Keratinocyte (primary cell): ENCODE data around the gene DTX3L. TPM values are rescaled to one million over a fixed set of nuclear protein-coding genes. Genes with fewer than 3 reads are reported as not detected.

Source experiments
- DNase-seq: peaks from one replicate; pipeline ENCODE4 v3.0.0-alpha.2; 2011; ENCODE audit warnings: low read depth, missing footprints, low spot score
- FAIRE-seq: peaks from 2 replicates; lab custom pipeline; 2011; peaks lifted over from hg19 to GRCh38; lab: Jason Lieb, UNC
- H2AFZ ChIP-seq: 2 replicates; pipeline ENCODE4 v1.6.0; 2012; ENCODE audit warnings: low read length, control low read depth, inconsistent platforms; ENCODE audit not compliant: control insufficient read depth
- H3K27ac ChIP-seq: 2 replicates; pipeline ENCODE4 v1.5.1; 2011; ENCODE audit warnings: low read length; ENCODE audit not compliant: control insufficient read depth, insufficient read depth
- H3K27me3 ChIP-seq: 3 replicates; pipeline ENCODE4 v1.6.0; 2011; ENCODE audit warnings: low read length; ENCODE audit not compliant: control insufficient read depth, insufficient read depth; ENCODE audit errors: extremely low read depth
- H3K36me3 ChIP-seq, 2 experiments: 2 replicates in 1 of 2; 3 replicates in 1 of 2; pipeline ENCODE4 v1.5.1; 2011; ENCODE audit warnings: low read length in 2 of 2, mild to moderate bottlenecking in 1 of 2; ENCODE audit not compliant: control insufficient read depth in 2 of 2, insufficient read depth in 2 of 2; ENCODE audit errors: extremely low read depth in 1 of 2
- H3K4me1 ChIP-seq: 3 replicates; pipeline ENCODE4 v1.5.1; 2011; ENCODE audit warnings: low read length; ENCODE audit not compliant: control insufficient read depth, insufficient read depth; ENCODE audit errors: extremely low read depth
- H3K4me2 ChIP-seq: 3 replicates; pipeline ENCODE4 v1.6.0; 2011; ENCODE audit warnings: low read depth, low read length; ENCODE audit not compliant: control insufficient read depth, insufficient read depth; ENCODE audit errors: extremely low read depth
- H3K4me3 ChIP-seq, 3 experiments: fragments of 200-600 bp in 1 of 3; sonication (generic) in 1 of 3; 2 replicates in 2 of 3; 3 replicates in 1 of 3; pipeline ENCODE4 v1.5.1; 2011 to 2016; ENCODE audit warnings: low read length in 3 of 3, mild to moderate bottlenecking in 3 of 3, control low read depth in 2 of 3, inconsistent platforms in 1 of 3, low read depth in 1 of 3, mixed read lengths in 1 of 3, mixed run types in 1 of 3, moderate library complexity in 1 of 3; ENCODE audit not compliant: control insufficient read depth in 2 of 3, insufficient read depth in 2 of 3; ENCODE audit errors: extremely low read depth in 1 of 3
- H3K79me2 ChIP-seq: 2 replicates; pipeline ENCODE4 v1.6.0; 2012; ENCODE audit warnings: low read length; ENCODE audit not compliant: control insufficient read depth, insufficient read depth
- H3K9ac ChIP-seq: 3 replicates; pipeline ENCODE4 v1.6.0; 2011; ENCODE audit warnings: low read length; ENCODE audit not compliant: control insufficient read depth, insufficient read depth; ENCODE audit errors: extremely low read depth
- H3K9me1 ChIP-seq: 3 replicates; pipeline ENCODE4 v1.6.0; 2011; ENCODE audit warnings: low read length; ENCODE audit not compliant: control insufficient read depth, insufficient read depth; ENCODE audit errors: extremely low read depth
- H3K9me3 ChIP-seq: 2 replicates; pipeline ENCODE4 v1.5.1; 2012; ENCODE audit warnings: low read depth, low read length; ENCODE audit not compliant: control insufficient read depth
- H4K20me1 ChIP-seq: 3 replicates; pipeline ENCODE4 v1.6.0; 2011; ENCODE audit warnings: low read length; ENCODE audit not compliant: control insufficient read depth, insufficient read depth; ENCODE audit errors: extremely low read depth
- EZH2 ChIP-seq: IDR thresholded peaks from one replicate; pipeline ENCODE4 v1.6.1; 2012; ENCODE audit warnings: inconsistent platforms, mild to moderate bottlenecking, low read length, moderate library complexity
- dilution Hi-C: fragments of 300-500 bp; cut with MboI; formaldehyde crosslinking; loops from one replicate; pipeline ENCODE4 v1.7.0; 2020; ENCODE audit warnings: low sequenced_read_pairs; ENCODE audit not compliant: extremely low pct_ligation_motif_present
- polyA plus RNA-seq, 5 experiments: library from polyadenylated mRNA; depleted of rRNA in 3 of 5; stranded (reverse) in 3 of 5; stranded (forward) in 1 of 5; unstranded in 1 of 5; fragments of >200 nt; gene quantifications; 1 replicate in 1 of 5; 2 replicates in 3 of 5; 3 replicates in 1 of 5; pipeline versions ENCODE4 v1.2.1 to v1.2.3, GENCODE V29; 2011 to 2012; ENCODE audit warnings: missing spikeins in 2 of 5, low read depth in 1 of 5, low replicate concordance in 1 of 5
- TF ChIP-seq, protein P1 (sequence below), 3 experiments: IDR thresholded peaks in 1 of 3; conservative IDR thresholded peaks in 1 of 3; optimal IDR thresholded peaks in 1 of 3; 2 replicates in 2 of 3; 3 replicates in 1 of 3; pipeline versions ENCODE3 to v1.5.1; 2011; ENCODE audit warnings: low read length in 3 of 3, mild to moderate bottlenecking in 3 of 3, moderate library complexity in 2 of 3, control low read depth in 1 of 3, inconsistent platforms in 1 of 3; ENCODE audit not compliant: insufficient read depth in 2 of 3; ENCODE audit errors: extremely low read depth in 1 of 3

The DTX3L gene
- polyA plus RNA-seq, 1 donor (not counting 4 experiments of a cell fraction or from before 2014, with no cell fraction given), result 13.6 TPM

DNA sequence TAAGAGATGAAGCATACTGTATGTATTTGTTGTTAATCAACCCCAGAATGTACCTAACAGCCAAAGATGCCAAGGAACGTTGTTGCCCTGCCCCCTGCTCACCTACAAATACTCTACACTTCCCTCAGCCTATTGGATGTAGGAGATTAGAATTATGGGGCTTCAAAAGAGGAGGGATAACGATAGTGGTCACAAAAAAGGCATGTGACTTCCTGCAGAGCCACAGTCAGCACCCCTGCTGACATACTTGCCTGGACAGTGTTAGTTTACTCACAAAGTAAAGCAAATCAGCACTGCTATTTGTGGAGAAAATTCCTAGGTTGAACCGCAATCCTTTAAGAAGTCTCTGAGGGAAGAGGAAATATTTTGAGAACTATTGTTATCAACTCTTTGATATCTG is 51.2 kb downstream of the DTX3L start:
- DNase-seq (no peak), FAIRE-seq (no peak)
- no peak overlapping the region for H3K27ac ChIP-seq
- no peak overlapping the region for H3K4me3 ChIP-seq
- peaks cover 11% of the 10 kb centered on the region for H3K27me3 ChIP-seq
- peaks cover 7% of the 10 kb centered on the region for H3K9me3 ChIP-seq
- no peak overlapping the region for H2AFZ ChIP-seq
- no peak for TF ChIP-seq EZH2
- TF ChIP-seq, protein P1, sequence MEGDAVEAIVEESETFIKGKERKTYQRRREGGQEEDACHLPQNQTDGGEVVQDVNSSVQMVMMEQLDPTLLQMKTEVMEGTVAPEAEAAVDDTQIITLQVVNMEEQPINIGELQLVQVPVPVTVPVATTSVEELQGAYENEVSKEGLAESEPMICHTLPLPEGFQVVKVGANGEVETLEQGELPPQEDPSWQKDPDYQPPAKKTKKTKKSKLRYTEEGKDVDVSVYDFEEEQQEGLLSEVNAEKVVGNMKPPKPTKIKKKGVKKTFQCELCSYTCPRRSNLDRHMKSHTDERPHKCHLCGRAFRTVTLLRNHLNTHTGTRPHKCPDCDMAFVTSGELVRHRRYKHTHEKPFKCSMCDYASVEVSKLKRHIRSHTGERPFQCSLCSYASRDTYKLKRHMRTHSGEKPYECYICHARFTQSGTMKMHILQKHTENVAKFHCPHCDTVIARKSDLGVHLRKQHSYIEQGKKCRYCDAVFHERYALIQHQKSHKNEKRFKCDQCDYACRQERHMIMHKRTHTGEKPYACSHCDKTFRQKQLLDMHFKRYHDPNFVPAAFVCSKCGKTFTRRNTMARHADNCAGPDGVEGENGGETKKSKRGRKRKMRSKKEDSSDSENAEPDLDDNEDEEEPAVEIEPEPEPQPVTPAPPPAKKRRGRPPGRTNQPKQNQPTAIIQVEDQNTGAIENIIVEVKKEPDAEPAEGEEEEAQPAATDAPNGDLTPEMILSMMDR (optimal IDR thresholded peaks at IDR 0.05 in 1 of 3, IDR thresholded peaks at IDR 0.05 in 1 of 3, conservative IDR thresholded peaks at IDR 0.05 in 1 of 3; ENCODE audit: extremely low read depth in 1 of 3, insufficient read depth in 2 of 3, low read length in 3 of 3), result no peak
- no peaks in the 10 kb centered on the region for H3K36me3 ChIP-seq
- H3K9me1 ChIP-seq, result no peaks in the 10 kb centered on the region
- dilution Hi-C loops, result no loop called here
- no peaks in the 10 kb centered on the region for H3K4me1 ChIP-seq
- no peak overlapping the region for H3K4me2 ChIP-seq
- H4K20me1 ChIP-seq, result no peaks in the 10 kb centered on the region
- H3K9ac ChIP-seq, result no peak overlapping the region
- no peaks in the 10 kb centered on the region for H3K79me2 ChIP-seq

DNA sequence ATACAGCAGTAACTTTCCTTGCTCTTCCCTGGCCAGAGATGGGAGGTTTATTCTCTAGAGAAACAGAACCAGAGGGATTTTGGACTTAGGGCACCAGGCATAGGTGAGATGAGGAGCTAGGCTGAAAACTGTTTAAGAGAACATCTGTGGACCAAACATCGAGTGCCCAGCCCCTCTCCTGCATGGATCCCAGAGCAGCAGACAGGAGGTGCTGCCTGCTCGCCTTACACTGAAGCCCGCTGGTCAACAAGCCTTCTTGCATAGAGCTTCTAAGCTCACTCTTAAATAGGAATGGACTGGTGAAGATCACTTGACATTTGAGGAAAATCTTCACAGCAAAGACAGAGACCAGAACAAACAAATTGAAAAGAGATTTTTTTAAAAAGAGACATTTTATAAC is 54.5 kb downstream of the DTX3L start:
- no peaks in the 10 kb centered on the region for H3K4me1 ChIP-seq
- H3K9ac ChIP-seq, result no peak overlapping the region
- FAIRE-seq, result no peak
- no peak for TF ChIP-seq EZH2
- TF ChIP-seq, protein P1 (optimal IDR thresholded peaks at IDR 0.05 in 1 of 3, IDR thresholded peaks at IDR 0.05 in 1 of 3, conservative IDR thresholded peaks at IDR 0.05 in 1 of 3; ENCODE audit: extremely low read depth in 1 of 3, insufficient read depth in 2 of 3, low read length in 3 of 3), result no peak
- no peaks in the 10 kb centered on the region for H3K9me1 ChIP-seq
- H3K9me3 ChIP-seq, result no peaks in the 10 kb centered on the region
- peaks cover 20% of the 10 kb centered on the region for H3K27me3 ChIP-seq
- no peaks in the 10 kb centered on the region for H3K36me3 ChIP-seq
- no peak overlapping the region for H3K4me3 ChIP-seq
- H4K20me1 ChIP-seq, result no peaks in the 10 kb centered on the region
- no peak overlapping the region for H3K27ac ChIP-seq
- H2AFZ ChIP-seq, result no peak overlapping the region
- H3K79me2 ChIP-seq, result no peaks in the 10 kb centered on the region
- H3K4me2 ChIP-seq, result no peak overlapping the region
- DNase-seq, result no peak
- dilution Hi-C loops, result no loop called here
